HG02852 (cell line): ENCODE results near the gene NTRK1.

ENCODE experiments used
- ATAC-seq: cut with Tn5 transposase; IDR thresholded peaks from one replicate; pipeline ENCODE4 v1.9.1; 2021; ENCODE audit warnings: mild to moderate bottlenecking, moderate library complexity; ENCODE audit not compliant: unreplicated experiment

The NTRK1 gene

DNA sequence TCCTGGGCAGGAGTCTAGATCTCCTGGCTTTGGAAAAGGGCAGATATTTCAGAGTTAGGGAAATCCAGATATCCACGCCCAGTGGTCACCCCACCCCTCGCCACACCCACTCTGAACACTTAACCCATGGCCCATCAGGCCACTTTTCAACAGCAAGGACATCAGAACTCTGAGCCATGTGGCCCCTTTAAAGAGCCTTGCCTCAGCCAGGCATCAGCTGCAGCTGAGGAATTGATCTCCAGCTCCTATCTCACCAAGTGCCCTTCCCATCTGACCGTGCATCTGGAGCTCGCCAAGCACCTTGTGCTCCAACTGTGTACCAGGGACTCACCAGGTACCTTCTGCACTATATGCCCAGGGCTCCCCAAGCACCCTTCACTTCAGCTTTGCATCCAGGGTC is 23.8 kb upstream of the NTRK1 start:
- no peak for ATAC-seq

DNA sequence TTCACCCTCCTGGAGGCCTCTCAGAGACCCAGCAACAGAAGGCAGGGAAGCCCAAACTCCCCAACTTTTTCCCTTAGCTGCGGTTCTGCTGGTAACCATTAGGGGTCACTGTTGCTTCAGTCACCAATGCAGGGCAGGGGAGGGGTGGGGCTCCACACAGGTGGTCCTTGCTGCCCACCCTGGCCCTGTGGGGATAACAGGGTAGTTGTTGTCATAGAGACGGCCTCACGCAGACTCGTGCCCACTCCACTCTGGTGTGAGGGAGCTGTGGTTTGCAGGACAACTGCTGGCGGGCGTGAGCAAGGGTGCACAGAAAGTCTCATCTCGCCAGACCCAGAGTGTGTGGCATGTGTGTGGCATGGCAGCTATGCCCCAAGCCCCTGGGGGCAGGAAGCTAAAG is 21.7 kb upstream of the NTRK1 start:
- no peak for ATAC-seq

DNA sequence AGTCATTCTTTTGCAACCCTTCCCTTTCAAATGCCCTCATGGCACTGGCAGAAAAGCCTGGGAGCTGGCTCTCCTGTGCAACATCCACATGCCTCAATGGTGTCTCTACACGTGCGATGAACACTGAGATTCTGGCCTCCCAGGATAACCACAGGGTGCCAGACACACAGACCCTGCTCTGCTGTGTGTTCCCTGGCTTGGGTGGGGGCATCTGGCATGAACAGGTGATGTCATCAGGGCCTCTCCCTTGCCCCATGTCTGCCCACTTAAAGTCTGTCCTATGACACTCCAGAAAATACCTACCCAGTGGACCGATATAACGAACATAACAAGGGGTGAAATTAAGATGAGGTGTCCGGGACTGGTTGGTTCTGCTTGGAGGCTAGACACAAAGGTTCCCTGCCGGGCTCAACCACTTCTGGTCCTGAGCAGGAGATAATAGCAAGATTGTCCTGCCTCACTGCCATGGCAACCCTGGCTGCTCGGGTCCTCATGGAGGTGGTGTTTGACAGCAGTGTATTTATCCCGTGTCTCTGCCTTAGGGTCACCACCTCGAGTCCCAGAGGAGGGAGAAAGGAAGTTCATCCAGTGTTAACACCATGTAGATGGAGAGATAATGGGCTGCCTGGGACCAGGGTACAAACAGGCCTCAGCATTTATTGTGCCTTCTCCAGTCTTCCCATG is 21.1 kb upstream of the NTRK1 start:
- ATAC-seq, result no peak

DNA sequence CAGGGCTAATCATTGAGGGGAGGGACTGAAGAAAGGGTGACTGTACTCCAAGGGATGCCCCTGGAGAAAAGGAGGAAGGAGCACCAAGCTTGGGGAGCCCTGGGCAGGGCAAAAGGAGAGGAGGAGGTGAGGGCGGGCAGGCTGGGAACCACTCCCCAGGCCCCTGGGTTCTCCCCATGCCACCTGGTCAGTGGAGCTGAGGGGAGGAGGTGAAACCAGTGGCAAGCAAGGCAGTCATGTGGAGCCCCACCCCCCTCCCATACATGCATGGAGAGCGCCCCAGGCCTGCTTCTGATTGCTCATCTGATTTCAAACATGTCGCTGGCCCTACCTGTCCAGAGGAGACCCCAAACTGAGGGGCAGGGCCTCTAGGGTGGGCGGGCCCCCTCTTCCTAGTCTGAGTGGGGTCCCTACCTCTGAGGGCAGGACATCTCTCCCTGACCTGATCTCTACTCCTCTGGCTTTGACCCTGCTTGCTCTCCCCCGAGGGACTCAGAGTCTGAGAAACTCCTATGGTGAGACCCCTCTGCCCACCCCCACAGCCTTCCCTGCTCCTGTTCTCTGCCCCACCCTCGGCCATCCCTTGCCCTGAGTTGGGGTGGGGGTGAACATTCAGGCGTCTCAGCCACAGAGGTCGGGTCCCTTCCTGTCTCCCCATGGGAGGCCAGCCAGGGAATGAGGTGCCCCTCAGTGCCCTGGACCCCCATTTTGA is 20.3 kb upstream of the NTRK1 start:
- ATAC-seq, result no peak

DNA sequence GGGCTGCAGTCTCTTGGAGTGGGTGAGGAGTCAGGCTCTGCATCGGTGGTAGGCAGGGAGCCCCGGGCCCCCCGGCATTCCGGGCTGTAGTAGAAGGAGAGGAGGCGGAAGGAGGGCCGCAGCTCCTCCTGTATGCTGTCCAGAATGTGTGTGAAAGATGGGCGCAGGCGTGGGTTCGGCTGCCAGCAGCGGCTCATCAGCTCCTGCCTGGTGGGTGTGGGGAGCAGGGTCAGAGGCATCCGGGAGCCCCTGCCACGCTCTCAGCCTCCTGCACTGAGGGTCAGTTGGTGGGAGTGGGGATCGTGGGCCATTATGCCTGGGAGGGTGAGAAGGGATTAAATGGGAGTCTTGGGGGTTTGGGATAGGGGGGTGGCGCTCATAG is 19.8 kb upstream of the NTRK1 start:
- ATAC-seq, result no peak

DNA sequence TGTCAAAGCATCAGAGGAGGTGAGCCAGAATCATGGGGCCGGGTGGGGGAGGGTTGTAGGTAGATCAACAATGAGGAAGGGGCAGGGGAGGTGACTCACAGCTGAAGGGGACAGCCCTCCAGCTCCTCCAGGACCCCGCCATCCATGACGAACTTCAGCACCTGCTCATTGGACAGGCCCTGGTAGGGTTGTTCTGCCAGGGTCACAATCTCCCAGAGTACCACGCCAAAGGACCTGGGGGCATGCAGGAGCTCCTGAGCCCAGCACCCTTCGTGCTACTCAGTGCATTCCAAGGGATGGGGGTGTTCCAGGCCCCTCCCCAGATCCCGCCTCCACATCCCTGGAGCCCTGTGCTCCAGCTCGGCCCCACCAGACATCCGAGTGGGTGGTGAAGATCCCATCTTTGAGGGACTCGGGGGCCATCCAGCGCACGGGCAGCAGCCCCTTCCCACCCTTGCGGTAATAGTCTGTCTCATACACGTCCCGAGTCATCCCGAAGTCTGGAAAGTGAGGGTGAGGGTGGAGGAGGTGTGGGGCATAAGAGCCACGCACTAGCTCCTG is 19.3 kb upstream of the NTRK1 start:
- no peak for ATAC-seq

DNA sequence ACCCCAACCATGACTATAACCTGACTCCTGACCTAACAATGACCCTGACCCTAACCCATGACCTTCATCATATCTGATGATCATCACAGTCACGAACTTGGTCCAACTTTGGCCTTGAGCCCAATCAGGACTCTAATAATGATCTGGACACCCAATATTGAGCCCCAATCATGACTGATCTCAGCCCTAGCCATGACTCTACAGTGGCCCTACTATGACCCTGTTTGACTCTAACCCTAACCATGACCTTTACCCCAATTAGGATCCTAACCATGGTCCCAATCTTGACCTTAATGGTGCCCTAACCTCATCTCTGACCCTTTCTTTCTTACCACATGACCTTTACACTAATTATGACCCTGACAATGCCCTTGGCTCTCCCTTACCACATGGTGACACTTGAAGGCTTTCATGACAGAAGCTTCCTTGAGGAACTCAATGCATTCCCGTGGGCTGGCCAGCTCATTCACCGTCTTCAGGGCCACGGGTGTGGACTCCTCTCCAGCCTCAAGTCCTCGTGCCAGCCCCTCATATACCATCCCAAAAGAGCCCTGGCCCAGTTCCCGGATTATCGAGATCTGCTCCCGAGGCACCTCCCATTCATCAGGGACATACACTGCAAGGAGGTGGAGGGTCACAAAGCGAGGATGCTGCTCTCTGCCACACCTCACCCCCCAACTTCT is 17.9 kb upstream of the NTRK1 start:
- no peak for ATAC-seq

DNA sequence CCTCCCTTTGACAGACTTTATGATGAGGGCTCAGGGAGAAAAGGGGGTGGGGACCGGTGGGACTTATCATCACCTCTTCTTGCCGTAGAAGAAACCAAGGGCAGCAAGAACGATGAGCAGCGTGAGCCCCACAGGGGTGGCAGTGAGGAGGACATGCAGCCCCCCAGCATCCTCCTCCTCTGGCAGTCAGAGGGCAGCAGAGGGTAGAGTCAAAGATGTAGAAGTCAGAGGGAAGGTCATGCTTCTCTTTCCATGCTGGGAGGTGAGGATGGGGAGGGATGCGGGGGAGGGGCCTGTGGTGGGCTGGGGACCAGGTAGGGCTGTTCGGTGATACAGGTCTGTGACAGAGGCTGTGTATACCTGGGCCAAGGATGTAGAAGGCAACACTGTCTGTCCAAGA is 16.6 kb upstream of the NTRK1 start:
- no peak for ATAC-seq

DNA sequence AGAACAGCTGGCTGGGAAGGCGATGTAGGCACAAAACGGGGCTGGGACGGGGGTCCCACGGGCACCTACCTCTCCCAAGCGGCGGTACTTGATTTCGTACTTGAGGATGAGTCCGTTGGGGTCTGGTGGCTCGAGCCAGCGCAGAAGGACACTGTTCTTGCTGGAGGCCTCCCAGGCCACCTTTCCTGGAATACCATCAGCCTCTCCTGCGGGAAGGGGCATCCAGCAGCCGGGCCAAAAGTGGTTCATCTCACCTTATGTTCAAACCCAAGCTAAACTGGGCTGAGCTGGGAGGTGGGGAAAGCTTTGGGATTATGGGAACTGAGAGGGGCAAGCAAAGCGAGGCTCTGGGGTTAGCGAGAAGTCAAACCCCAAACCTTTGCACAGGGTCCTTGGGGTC is 16.0 kb upstream of the NTRK1 start:
- no peak for ATAC-seq

DNA sequence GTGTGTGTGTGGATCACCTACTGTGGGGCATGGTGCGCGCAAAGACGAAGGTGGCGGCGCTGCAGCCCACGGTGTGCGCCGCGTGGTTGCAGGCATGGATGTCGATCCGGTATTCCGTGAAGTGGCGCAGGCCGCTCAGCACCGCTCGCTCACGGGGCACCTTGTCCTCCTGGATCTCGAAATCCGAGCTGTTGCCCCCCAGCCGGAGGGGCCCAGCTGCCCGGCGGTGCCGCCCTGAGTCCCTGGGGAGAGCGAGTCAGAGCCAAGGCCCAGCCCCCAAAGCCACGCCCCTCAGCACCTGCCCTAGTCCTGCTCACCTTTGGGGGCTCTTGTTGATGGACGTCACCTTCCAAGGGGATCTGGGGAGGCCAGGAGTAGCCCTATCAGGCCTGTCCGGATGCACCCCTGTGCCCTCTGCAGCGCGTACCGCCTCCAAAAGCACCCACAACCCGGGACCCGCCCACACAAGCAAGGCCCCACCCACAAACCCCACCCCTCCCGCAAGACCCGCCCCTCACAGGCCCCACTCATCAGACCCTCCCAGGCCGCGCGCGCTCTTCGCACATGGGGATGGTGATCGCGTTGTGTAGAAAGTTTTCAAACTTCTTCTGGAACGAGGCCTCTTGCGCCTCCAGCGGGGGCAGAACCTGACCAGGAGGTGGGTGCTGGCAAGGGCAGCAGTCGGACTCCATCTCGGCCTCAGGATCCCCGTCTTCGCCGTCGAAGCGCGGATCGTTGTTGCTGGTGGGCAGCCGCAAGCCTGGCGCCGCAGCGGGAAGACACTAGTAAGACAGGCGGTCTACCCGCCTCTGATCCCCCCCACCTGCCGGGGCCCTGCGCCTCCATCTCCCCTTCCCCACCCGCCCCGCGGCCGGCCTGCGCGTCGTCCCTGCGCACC is 15.4 kb upstream of the NTRK1 start:
- ATAC-seq, result no peak

DNA sequence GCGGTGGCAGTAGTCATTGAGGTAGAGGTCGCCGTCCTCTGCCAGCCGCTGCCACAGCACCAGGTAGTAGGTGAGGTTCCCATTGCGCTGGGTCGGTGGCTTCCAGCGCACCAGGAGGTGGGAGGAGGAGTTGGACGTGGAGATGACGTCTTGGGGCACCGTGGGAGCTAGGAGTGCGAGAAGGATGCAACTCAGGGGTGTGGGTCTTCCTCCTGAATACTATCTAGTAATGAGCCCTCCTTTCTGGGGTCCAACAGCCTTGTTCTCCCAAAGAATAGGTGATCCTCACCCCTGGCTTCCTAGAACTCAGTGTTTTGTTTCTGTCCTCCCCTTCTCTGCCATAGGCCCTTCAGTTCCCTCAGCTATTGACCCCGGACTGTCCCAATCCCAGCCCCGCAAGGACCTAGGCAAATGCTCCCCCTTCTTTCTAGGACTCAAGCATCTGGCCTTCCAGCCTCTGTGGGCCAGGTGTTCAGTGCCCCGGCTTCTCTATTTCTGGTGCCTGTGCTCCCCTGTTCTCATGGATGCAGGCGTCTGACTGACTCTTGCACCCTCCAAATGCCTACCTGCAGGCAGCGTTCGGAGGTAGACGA is 14.6 kb upstream of the NTRK1 start:
- no peak for ATAC-seq

DNA sequence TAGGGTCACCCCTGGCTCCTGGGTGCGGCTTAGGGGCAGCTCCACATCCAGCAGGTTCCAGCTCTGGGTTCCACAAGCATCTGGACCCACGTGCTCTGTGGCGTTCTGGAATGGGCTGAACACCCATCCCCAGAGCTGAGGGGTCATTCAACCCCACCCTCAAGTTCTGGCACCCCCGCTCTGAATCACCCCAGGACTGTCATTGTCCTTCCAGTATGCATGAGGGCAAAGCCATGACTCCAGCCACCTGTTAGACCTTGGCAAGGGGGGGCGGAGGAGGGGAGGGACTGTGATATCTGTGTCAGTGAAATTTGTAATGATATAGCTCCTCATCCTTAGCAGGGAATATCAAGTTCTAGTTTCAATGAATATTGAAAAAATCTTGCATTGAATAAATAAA is 14.0 kb upstream of the NTRK1 start:
- ATAC-seq, result no peak

DNA sequence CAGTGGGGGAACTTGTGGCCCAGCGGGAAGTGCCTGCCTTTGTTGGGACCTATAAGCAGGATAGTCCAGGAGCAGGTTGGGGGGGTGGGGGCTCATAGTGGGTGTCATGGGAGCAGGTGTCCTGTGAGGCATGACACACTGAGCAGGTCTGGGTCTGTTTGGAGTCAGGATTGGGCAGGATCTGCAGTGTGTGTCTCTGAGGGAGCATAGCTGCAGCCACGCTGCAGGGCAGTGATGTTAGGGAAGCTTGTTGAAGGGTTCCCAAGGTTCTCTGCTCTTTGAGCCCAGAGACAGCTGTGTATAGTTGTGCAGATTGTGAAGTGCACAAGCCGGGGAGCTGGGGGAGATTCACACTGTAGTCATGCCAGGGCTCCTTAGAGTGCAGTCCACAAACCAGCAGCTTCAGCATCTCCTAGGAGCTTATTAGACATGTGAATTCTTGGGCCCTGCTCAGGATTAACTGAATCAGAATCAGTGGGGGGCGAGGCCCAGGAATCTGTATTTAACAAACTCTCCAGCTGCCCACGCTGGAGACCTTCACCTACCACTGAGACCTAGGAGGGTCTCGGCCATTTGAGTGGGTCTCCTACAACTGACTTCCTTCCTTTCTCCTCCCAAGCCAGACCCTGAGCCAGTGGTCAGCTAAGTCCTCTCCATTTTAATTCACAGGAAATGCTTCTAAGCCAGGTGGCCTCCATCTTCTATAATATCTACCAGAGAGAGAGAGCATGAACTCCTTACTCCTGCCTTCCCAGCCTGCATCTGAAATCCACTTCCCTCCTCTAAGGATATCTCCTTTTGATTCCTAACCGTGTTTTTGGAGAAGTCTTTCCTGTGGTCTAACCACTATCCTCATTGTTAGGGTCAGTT is 12.8 kb upstream of the NTRK1 start:
- ATAC-seq, result no peak

DNA sequence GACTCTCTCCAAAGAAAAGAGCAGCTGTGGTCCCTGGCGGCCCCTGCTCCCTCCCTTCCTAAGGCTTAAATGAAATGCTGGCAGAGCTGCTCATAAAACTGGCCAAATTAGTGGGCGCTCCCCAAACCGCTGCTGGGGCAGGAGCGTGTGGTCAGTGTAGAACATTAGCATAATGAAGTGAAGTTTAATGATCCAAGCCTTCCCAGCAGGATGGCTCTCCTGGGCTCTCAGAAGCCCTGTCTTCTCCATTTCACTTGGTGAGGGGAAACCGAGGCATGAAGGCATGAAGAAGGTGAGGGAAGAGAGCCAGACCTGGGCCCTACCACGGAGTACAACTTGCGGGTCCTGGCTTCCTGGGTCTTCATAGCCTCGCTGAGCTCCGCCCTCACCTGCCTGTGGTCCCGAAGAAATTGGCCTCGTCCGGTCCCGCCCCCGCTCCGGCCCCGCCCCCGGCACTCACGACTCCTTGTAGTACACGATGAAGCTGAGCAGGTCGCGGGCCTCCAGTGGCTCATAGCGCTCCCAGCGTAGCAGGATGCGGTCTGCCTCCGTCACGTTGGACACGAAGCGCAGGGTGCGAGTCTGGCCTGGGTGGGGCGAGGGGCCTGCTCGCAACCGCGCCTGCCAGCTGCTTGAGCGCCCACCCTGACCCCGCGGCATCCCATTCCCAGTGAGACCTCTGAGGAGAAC is 12.1 kb upstream of the NTRK1 start:
- ATAC-seq, result no peak

DNA sequence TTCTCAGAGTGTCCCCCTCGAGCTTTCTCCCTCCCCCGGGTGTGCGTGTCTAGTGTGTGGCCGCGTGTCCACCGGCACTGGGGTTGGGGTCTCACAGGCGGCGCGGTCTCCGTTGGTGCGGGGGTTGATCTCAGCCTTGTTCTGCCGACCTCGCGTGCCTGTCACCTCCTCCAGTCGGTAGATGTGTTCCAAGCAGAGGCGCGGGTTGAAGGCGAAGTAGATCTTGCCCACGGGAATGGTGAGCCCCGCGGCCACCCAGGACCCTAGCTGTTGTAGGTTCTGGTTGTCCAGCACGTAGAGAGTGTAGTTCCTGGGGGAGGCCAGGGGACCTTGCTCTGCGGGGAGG is 11.5 kb upstream of the NTRK1 start:
- no peak for ATAC-seq

DNA sequence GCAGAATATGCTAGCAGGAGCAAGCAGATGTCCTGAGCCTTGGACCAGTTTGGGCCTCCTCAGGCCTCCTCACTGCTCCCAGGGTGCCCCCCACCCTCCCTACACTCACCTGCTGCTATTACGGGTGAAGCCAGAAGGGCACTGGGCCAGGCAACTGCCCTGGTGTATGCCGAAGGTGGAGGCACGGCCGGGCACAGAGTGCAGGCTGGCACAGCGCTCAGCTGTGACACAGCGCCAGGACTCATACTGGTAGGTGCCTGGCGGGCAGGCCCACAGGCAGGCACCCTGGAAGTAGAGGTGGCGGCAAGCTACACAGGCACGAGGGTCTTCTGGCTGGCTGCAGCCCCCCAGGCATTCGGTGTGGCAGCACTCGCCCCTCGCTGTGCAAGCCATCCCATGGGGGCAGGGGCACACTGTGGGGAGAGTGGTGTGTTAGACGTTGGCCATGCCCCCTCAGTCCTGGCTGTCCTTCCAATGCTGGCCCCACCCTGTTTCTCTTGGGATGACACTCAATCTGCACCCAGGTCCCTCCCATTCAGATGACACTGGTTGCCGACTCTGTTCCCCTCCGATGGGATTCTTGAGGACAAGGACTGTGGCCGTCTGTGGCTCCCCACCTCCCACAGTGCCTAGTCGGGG is 8.8 kb upstream of the NTRK1 start:
- ATAC-seq, result no peak

DNA sequence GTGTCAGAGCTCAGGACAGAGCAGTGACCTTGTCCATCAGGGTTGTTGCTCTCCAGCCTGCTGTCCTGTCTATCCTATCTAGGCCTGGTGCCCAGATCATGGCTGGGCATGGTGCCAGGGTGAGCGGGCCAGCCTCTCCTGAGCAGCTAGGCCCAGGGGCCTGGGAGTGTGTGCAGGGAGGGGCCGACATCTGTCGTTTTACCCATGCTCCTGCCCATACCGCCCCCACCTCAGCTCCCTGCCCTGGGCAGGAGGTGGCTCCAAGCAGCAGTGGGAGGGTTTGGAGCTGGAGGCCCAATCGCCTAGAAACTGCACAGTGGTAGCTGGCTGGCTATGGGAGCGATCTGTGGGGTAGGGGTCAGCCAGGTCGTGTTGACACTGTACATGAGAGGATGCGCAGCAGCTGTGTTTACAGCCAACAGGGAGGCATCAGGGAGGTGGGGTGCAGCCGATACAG is 8.2 kb upstream of the NTRK1 start:
- no peak for ATAC-seq

DNA sequence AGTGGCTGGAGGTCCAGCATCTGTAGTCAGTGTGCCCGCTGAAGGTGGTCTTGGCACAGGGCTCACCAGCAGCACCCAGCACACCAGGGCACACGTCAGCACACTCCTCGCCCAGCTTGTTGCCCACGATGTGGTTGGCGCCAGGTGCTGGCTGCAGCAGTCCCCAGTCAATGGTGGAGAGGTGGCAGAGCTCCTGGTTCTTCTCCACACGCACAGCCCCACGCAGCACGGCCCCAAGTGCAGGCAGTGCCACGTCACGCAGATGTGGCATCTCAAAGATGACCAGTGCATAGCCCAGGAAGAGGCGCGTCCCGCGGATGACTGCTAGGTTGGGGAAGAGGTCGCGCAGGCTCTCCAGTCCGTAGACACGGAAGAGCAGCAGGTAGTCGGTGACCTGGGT is 6.9 kb upstream of the NTRK1 start:
- ATAC-seq, result no peak

DNA sequence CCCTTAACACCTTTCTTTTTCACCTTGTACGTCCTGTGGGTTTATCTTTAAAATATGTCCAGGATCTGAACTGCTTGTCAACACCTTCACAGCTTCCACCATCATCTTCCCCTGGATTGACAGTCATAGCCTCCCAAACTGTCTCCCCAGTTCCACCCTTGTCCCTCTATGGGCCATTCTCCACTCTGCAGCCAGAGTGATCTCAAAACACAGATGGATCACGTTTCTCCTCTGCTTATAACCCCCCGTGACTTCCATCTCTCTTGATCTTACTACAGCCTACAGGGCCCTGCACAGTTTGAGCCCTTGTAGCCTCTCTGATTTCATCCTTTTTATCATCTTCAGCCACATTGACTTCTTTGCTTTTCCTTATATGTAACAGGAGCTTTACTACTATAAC is 6.0 kb upstream of the NTRK1 start:
- no peak for ATAC-seq
